Sciatic nerve (tissue), 2 donors: Measurements from ENCODE around the gene DPEP3. TPM values are rescaled to one million over a fixed set of nuclear protein-coding genes. Genes with fewer than 3 reads are reported as not detected.
A peak's percentile ranks its signal among the peaks of the same experiment; 100 is the strongest.

Source experiments
- ATAC-seq: fragments of 200-7000 bp; cut with Tn5 transposase; one replicate; pipeline ENCODE4 v1.9.1; 2020; ENCODE audit warnings: mild to moderate bottlenecking, moderate library complexity
- DNase-seq: peaks from one replicate; pipeline ENCODE4 v3.0.0-alpha.2; 2020; ENCODE audit warnings: low spot score
- intact Hi-C: fragments of 100-400 bp; cut with DNase I; formaldehyde crosslinking; loops from one replicate; pipeline ENCODE4 v1.14.2; 2022
- total RNA-seq: library from RNA; stranded (reverse); fragmentation: NEBNext Ultra II Directional; extraction: Animal tissue kit (Norgen Biotek cat#: 25700); gene quantifications from one replicate; pipeline ENCODE4 v1.2.1, GENCODE V29; 2021
- donor health status: DM: no; HTN: no; CAD: no.
- donor health status: DM: no; HTN: no; CAD: no.

DPEP3 gene
- total RNA-seq, 1 donor from 2014 or later, result not detected

DNA sequence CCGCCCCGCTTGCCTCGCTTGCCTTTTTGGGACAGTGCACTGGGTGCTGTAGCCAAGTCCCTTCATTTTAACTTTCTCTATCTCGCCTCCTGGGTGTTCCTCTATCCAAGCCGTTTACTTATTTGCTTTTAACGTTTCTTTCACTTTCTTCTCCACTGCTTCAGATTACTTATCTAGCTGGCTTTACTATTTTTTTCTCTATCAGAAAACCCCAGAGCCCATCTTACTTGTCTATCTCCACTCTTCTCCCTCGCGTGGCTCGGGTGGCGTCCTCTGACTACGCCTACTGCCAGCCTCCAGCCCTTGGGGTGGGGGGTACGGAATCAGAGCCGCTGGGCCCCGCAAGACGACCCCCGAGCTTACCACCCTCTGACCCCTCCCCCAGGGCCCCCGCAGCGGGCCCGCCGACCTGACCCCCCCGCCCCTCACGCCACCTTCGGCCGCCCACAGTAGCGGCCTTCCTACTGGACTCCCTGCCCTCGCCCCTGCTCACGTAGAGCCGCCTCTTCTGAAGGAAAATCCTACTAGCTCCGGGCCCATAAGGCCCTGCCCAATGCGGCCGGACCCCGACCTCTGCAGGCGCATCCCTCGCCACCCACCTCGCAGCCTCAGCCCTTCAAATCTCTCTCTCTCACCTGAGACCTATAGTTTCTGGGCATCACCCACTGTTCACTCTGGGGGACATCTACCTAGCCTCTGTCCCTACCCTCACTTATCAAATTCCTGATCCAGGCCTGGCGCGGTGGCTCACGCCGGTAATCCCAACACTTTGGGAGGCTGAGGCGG is 10.9 kb downstream of the DPEP3 start:
- intact Hi-C loops, result no loop called here
- ATAC-seq, result peak; percentile 37
- no peak for DNase-seq

DNA sequence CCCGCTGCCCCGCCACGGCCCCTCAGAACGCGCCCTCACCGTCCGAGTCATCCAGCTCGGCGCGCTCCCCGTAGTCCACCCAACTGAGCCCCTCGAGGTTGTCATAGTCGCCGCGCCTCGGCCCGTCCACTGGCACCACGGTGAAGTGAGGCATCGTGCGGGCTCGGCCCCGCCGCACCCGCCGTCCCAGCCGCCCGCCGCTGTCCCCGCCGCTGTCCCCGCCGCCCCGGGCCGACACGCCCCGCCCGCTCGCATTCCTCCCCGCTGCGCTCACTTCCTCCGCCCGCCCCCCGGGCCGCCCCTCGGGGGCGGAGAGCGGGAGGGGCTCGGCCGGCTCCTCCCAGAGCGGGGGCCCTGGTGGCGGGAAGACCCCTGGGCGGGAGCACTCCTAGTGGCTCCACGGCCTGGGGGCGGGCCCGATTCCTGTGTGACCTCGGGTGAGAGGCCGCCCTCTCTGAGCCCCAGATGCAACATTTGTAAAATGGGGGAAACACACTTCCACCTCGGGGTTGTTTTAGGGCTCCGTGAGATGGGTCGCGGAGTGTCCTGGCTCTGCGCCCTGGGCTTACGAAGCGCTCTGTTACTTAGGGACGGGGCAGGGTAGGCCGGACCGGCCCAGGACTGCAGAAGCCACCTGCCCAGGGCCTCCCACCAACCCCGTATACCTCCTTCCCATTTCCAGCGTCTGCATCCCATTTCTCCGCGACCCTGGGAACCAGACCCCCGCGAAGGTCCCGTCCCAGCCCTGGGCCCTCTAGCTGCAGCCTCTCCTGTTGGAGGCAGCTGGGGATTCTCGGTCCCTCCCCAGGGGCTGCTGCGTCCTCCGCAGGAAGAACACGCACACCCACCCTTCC is 11.7 kb downstream of the DPEP3 start, which contains the start of gene SLC12A4:
Gene SLC12A4, minus strand, starts transcription at position 238 of the 854 bp plus-strand sequence. Its CDS starts 84 bp downstream, at position 154.
- peak; percentile 93 for DNase-seq
- intact Hi-C loops, result no loop called here
- ATAC-seq, result peak; percentile 93

DNA sequence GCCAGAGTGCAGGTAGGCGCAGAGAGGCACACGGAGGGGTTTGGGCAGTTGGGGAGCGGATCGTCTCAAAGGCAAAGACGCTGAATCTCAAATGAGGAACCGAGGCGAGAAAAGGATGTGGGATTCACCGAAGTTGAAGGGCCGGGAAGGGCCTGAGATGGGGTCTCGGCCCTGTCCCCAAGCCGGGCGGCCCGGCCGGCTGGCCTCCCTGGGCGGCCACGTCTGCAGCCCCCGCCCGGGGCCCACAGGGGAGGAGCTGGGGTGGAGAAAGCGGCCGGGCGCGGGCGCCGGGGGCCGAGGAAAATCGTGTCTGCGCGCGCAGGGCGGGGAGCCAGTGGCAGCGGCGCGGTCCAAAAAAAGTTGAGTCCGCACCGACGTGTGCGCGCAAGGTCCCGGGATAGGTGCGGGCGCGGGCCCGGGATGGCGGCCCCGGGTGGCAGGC is 12.3 kb downstream of the DPEP3 start:
- DNase-seq (peak; percentile 77), ATAC-seq (no peak)
- intact Hi-C loops, result no loop called here

DNA sequence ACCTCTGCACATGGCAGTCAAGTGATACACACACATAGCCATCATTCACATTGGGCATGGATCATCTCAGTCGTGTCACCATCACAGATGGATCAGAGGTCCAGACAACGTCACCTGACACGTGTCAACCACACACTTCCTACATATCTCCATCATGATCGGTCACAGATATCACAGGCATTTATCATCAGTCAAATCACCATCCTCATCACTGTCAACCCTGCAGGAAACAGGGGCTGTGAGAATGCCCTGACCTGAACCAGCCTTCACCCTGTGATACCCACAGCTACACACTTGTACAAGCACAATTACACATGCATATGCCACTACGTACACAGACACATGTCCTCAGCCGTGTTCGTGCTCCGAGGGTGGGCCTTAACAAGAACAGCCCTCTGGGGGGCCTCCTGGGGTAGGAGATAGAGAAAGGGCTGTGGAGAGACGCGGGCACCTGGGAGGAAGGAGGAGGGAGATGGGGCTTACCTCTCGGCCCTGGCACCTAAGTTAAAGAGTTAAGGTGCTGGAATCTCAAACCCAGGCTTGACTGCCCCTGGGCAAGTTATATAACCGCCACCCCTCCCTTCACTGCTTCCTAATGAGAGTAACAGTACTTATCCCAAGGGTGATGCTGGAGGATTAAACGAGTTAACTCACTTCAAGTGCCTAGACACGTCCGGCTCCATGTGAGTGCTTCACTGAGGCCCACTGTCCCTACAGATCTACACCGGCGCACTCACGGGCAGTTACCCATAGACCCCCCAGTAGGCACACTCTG is 12.9 kb downstream of the DPEP3 start:
- intact Hi-C loops, result no loop called here
- DNase-seq, result no peak
- ATAC-seq, result no peak

DNA sequence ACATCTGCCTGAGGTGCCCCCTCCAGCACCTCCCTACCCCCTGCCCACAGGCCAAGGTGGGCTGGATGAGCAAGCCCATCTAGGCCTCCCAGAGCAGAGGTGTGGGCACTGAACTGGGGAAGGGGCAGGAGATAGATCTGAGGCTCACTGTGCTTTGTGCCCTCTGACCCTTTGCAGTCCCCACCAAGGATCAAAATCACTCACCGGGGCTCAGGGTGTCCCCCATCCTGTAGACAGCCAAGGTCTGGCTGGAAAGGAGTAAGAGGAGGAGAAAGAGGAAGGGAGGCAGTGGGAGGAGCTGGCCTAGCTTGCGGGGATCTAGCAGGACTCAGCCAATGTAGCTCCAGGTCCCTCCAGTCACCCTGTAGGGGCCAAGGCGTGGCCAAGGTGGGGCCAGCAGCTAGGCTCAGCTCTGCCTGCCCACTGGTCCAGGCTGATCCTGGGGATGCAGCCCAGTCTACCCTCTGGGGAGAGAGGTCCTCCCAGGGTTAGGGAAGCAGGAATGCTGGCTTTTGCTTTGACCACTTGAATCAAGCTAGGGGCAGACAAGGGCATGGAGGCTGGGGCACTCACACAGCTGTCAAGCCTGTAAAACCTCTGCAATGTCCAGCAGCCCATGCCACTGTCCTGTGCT is 13.6 kb downstream of the DPEP3 start:
- intact Hi-C loops, result no loop called here
- ATAC-seq (peak; percentile 16), DNase-seq (no peak)

DNA sequence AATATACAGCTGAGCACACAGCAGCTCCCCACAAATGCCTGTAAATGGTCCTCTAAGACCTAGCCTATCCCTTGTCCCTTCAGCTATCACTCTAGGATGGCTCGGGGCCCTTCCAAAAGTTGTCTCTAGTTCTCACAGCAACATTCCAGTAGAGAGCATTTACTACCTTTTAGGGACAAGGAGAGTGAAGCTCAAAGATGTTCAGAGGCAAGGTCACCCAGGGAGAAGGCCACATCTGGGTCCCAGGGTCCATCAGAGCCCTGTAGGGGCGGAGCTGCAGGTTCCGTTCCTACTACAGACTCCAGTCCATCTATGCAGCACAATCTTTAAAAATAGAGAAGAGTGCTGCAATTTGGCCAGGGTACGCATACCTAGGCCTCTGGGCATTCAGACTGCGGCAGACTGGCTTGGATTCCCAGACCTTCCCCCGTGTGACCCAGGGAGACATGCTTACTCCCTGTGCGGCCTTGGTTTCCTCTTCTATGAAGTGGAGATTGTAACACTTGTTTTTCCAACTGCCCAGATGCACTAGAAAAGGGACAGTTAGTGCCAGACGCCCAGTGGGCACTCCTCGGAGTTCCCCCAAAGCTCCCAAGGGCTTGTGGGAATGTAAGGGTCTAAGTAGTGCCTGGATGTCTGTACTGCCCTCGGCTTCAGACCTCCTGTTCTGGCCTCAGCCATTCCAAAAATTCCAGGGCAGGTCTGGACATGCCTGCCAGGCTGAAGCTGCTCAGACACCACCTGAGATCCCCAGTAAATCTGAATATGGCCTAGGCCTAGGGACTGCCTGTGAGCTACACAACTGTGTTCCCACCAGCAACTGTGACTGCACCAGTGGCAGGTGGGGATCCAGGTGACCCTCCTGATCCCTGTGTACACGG is 14.4 kb downstream of the DPEP3 start:
- ATAC-seq, result no peak
- DNase-seq, result no peak
- intact Hi-C loops, result no loop called here

DNA sequence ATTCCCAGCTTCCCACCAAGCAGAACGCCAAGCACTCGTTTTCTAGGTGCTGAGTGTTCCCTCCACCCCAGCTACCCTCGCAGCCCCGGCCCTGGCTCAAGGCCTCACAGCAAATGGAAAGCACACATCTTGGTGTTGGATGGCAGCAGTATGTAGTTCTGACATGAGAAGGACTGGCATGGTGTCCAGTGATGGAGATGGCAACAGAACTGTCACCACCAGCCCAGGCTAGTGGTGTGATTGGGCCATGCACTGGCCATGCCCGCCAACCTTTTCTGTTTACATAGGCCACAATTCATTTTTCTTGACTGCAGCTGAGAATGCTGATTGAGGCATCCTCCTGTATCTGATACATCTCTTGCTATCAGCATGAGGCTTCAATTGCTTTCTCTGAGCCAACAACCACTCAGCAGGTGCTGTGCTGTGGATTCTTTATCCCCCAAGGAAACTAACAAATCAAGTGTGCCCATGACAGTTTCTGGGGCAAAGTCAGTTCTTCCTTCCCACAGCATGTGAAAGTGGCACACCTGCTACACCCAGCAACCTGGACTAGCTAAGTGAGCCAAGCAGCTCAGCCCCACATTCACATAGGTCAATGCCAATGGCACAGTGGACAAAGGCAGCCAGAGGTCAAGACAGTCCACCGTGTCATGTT is 15.7 kb downstream of the DPEP3 start:
- DNase-seq (no peak), ATAC-seq (no peak)
- intact Hi-C loops, result no loop called here

DNA sequence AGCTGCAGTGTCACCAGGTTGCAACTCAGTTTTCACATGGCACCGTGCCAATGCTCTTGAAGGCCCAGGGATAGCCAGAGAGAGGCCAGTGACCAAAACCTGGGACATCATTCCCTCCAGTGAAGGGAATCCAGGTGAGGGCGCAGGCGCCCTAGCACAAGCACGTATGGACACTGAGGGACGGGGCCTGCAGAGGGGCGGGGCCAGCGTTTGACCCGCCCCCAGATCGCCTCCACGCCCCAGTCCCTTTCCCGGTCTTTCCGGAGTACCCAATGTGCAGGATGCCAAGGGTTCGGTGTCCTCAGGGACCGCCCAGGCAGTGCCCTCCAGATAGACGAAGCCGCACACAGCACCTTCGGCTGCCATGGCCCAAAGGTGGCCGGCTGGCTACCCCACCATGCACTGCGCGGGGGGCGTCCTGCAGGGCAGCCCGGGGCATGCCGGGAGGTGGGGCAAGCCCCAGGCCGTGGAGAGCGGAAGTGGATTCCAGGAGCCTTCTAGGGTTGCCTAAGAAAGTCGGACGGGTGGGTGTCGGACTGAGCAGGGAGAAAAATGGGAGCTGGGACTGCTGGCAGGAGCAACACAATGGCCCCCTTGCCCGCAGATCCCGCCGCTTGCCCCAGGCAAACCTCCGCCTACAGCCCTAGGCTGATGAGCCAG is 16.5 kb downstream of the DPEP3 start:
- peak; percentile 51 for ATAC-seq
- intact Hi-C loops, result no loop called here
- DNase-seq, result no peak

DNA sequence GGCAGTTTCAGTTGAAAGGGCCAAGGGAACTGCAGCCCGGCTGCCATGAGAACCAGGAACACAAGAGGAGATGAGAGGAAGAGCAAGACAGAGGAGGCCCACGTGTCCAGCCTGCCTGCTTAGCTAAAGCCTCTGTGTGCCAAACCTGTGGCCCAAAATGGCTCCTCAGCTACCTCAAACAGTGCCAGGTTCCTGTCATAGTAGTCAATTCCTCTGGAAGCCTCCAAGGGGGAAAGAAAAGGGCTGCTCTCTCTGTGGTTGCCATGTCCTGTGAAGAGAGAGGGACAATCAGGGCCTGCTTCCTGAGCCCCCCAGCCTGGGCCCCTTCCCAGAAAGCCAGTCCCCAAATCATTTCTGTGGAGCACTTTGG is 17.0 kb downstream of the DPEP3 start:
- ATAC-seq, result no peak
- intact Hi-C loops, result no loop called here
- no peak for DNase-seq

DNA sequence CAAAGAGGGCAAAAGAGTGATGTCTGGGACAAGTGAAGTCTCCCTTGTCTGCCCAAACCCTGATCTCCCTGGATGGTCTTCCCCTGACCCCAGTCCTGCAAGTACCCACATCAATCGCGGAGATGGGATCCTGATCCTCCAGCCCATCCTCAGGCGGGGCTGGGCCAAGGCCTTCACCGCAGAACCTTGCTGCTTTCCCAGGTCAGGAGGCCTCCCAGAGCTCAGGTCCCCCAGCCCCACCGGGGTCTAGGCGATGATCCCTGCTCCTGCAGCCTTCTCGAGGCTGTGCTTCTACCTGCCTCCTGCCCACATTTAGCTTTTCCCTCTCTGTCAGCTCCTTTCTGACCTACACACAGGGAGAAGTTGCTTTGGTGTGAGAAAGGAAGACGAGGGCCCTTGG is 18.2 kb downstream of the DPEP3 start:
- intact Hi-C loops, result no loop called here
- ATAC-seq (no peak), DNase-seq (no peak)

DNA sequence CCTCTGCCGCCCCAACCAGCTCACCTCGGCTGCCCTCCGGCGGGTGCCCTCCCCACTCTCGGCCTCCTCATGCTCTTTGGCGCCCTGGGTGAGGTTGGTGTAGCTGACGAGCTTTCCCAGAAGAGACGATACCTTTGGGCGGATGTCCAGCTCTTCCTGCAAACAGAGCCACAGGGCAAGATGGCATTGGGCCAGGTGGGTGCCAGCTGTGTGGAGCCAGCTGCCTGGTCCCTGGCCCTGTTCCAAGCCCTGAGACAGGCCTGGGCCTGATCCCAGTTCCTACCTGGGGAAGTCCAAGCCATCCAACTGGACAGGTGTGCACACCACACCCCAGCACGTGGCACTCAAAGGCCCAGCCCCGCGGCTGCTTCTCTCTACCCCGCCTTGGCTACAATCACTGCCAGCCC is 18.7 kb downstream of the DPEP3 start:
- DNase-seq (no peak), ATAC-seq (no peak)
- intact Hi-C loops, result no loop called here

DNA sequence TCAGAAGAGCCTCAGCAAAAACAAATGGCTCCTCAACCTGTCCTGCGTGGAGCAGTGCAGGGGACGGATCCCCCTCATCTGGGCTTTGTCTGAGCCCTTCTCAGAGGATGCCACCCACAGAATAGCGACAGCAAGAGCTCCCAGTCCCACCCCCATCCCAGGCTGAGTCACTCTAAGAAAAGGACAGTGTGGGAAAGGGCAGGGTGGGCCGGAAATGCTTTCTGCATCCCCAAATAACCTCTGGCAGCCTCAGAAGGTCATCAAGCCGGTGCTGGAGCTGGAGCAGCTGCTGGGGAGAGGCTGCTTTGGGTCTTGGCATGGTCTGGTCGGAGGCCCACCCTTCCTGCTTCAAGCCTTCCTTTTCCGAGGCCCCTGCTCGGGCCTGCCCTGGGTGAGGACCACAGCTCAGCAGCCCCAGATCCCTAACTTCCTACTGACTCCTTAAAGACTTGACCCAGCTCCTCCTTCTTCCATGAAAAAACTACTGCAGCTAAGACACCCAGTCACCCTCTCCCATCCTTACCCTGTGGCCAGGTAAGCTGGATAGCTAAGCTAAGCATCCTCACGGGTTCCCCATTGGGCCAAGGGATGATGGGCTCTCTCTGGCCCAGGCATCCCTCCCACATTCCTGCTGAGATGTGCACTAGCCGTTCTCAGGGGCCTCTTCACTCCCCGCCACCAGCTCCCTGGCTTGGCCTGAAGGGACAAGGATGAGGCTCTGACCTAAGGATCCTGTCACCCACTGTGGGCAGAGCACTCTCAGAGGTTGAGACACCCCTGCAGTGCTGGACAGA is 20.6 kb downstream of the DPEP3 start:
- DNase-seq (no peak), ATAC-seq (peak; percentile 26)
- intact Hi-C loops, result no loop called here

DNA sequence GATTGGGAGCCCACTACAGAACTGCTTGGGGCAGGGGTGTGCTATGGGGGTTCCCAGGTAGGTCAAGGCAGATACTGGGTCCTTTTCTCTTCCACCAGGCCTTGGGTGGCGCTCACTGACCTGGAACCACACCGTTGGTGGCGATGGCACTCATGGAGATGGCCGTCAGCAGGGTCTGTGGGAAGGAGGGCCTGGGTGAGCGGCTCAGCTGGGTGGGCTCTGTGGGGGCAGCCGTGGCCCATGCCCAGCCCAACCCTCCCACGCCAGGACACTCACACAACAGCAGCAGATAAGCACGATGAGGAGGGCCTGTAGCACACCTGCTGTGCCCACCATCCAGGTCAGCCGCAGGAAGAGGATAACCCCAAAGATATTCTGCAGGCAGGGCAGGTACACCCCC is 22.7 kb downstream of the DPEP3 start:
- DNase-seq, result no peak
- no peak for ATAC-seq
- intact Hi-C loops, result no loop called here

DNA sequence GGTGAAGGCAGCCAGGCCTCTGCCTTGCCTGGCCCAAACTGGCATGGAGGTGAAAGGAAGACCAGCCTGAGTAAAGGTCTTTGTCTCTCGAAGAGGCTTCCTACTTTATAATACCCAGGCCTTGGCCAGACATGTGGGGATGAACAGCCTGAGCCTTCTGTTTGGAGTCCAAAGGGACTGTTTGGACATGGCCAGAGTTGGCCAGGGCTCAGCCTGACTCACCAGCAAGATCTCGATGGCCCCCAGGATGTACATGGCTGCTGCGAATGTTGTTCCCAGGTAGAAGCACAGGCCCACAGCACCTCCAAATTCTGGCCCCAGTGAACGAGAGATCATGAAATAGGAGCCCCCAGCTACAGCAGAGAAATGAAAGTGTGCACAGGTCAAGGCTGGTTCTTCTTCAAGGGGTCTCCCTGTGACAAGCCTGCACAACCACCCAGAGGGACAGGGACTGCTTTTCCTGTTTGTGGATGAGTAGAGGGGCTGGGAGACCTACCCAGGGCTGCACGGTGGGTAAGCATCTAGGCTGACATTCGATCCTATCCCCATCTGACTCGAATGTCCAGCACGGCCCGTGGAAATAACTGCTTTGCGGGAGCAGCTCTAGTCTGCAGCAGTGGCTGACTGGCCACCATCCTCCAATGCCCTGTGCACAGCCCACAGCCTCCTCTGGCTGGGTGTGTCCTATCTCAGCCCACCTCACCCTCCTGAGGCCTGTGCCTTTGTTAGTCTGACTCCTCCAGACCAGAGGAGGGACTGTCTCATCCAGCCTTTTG is 25.7 kb downstream of the DPEP3 start:
- DNase-seq, result no peak
- ATAC-seq, result no peak
- intact Hi-C loops, result no loop called here

DNA sequence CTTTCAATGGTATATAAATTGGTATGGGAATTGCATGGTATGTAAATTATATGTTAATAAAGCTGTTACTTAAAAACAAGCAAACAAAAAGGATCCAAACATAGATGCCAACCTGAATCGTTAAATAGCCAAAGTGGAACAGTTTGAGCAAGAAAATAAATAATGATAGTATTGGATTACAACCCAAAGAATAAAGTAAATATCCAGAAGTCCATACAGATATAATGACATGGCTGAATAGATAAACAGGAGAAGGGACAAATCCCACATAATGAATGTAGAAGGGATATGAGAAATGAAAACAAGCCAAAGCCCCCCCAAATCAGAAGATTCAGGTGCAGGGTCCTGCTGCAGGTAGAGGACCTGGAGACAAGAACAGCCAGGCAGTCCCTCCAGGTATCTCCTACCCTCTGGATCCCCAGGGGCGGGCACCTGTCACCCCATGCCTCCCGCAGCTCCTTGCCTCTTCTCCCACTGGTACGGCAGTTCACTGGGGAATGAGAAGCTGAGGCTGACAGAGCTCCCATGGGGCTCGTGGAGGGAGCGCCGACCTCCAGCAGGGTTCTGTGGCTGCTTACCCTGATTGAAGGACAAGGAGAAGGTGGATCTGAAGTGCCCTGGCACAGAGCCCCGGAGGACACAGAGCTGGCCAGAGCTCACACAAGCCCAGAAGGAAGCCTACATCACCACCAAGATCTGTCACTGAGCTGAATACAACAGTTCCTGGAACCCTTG is 26.5 kb downstream of the DPEP3 start:
- no peak for ATAC-seq
- intact Hi-C loops, result no loop called here
- DNase-seq, result no peak
